Body of pancreas (tissue), 4 donors: ENCODE results near the gene KRTAP21-3. TPM values are rescaled to one million over a fixed set of nuclear protein-coding genes. Genes with fewer than 3 reads are reported as not detected.

Source experiments
- ATAC-seq: fragments of 150-250 bp; one replicate; pipeline ENCODE4 v1.9.1; 2016
- DNase-seq, 4 donors: peaks; one replicate each; pipeline ENCODE4 v3.0.0-alpha.2; 2019
- H3K27ac ChIP-seq, 4 donors: fragments of 200-600 bp; sonication (generic); 1 replicate in 3 of 4; 2 replicates in 1 of 4; pipeline versions ENCODE4 v1.5.1 to v1.6.1; 2016 to 2019; ENCODE audit warnings: mild to moderate bottlenecking in 1 of 4, mixed read lengths in 1 of 4, moderate library complexity in 1 of 4
- H3K27me3 ChIP-seq, 2 donors: fragments of 200-600 bp; sonication (generic); one replicate each; pipeline ENCODE4 v1.6.0; 2016; ENCODE audit warnings: mild to moderate bottlenecking in 1 of 2
- H3K36me3 ChIP-seq, 2 donors: fragments of 200-600 bp; sonication (generic); replicated peaks in 1 of 2; 2 replicates each; pipeline ENCODE4 v1.5.1; 2016; ENCODE audit warnings: low read depth in 2 of 2; ENCODE audit not compliant: insufficient read depth in 1 of 2
- H3K4me1 ChIP-seq: fragments of 200-600 bp; sonication (generic); one replicate; pipeline ENCODE4 v1.6.0; 2016
- H3K4me3 ChIP-seq, 2 donors: fragments of 200-600 bp; sonication (generic); 1 replicate in 1 of 2; 2 replicates in 1 of 2; pipeline ENCODE4 v1.5.1; 2016 to 2019
- H3K9me3 ChIP-seq, 3 donors: fragments of 200-600 bp; sonication (generic); 1 replicate in 2 of 3; 2 replicates in 1 of 3; pipeline ENCODE4 v1.5.1; 2016
- CTCF ChIP-seq, 7 experiments: fragments of 450-650 bp in 4 of 7; fragments of 200-600 bp in 3 of 7; sonication (generic) in 3 of 7; IDR thresholded peaks; one replicate each; pipeline ENCODE4 v1.5.1; 2016 to 2019; ENCODE audit warnings: antibody characterized with exemption in 7 of 7
- POLR2A ChIP-seq, 3 donors: fragments of 450-650 bp; IDR thresholded peaks; one replicate each; pipeline ENCODE4 v1.6.1; 2016; ENCODE audit warnings: antibody characterized with exemption in 3 of 3, mild to moderate bottlenecking in 2 of 3
- WGBS, 2 donors: methylation state at CpG; one replicate each; pipeline ENCODE4 v1.1.5; 2017; 5-methylcytosine and 5-hydroxymethylcytosine counted together
- intact Hi-C: fragments of 100-400 bp; cut with DNase I; formaldehyde crosslinking; loops from one replicate; pipeline ENCODE4 v1.15.1; 2023
- small RNA-seq: library from RNA; depleted of rRNA; stranded (forward); fragments of <200 nt; gene quantifications from one replicate; pipeline ENCODE3, GENCODE V24; 2016
- total RNA-seq, 2 donors: library from RNA; depleted of rRNA; stranded (reverse); fragments of >200 nt; gene quantifications; one replicate each; pipeline ENCODE4 v1.1.0, GENCODE V29; 2016

Gene KRTAP21-3
- total RNA-seq, 2 donors from 2014 or later: not detected

GRCh38 chr21:30674312-30674711, 44.3 kb downstream of the KRTAP21-3 start:
- no peak for DNase-seq
- TF ChIP-seq CTCF (IDR thresholded peaks at IDR 0.05) (no peak), POLR2A (IDR thresholded peaks at IDR 0.05) (no peak)
- H3K4me1 ChIP-seq: no peaks in the 10 kb centered on the region
- no peak for ATAC-seq
- no peak overlapping the region for H3K4me3 ChIP-seq
- intact Hi-C loops: no loop called here
- no peaks in the 10 kb centered on the region for H3K27me3 ChIP-seq
- no peaks in the 10 kb centered on the region for H3K36me3 ChIP-seq
- no peak overlapping the region for H3K27ac ChIP-seq
- H3K9me3 ChIP-seq: no peaks in the 10 kb centered on the region
- 65 to 74% methylated on average over 1 of the region's 1 CpG for WGBS, 2 donors

- WGBS, 2 donors: 65 to 68% methylated on average over 2 of the region's 2 CpGs
- Histone ChIP-seq H3K4me3 (no peak overlapping the region), H3K4me1 (no peaks in the 10 kb centered on the region), H3K27ac (no peak overlapping the region), H3K36me3 (no peaks in the 10 kb centered on the region), H3K9me3 (no peaks in the 10 kb centered on the region), H3K27me3 (no peaks in the 10 kb centered on the region)
- DNase-seq (no peak), ATAC-seq (no peak)
- TF ChIP-seq CTCF (IDR thresholded peaks at IDR 0.05) (no peak), POLR2A (IDR thresholded peaks at IDR 0.05) (no peak)
- intact Hi-C loops: no loop called here
Observed at GRCh38 chr21:30672985-30673650, 45.5 kb downstream of the KRTAP21-3 start.

GRCh38 chr21:30668776-30669175, 49.8 kb downstream of the KRTAP21-3 start:
- Histone ChIP-seq H3K4me1 (no peaks in the 10 kb centered on the region), H3K27ac (no peak overlapping the region), H3K36me3 (no peaks in the 10 kb centered on the region), H3K9me3 (no peaks in the 10 kb centered on the region), H3K4me3 (no peak overlapping the region), H3K27me3 (no peaks in the 10 kb centered on the region)
- ATAC-seq (no peak), DNase-seq (no peak)
- TF ChIP-seq POLR2A (IDR thresholded peaks at IDR 0.05) (no peak), CTCF (IDR thresholded peaks at IDR 0.05) (no peak)
- intact Hi-C loops: no loop called here
- WGBS, 2 donors: 75 to 83% methylated on average over 1 of the region's 1 CpG

Small RNA genes lying within 50 kb of the gene (small RNA-seq; reads per million reads assigned to genes)
- gene AP000244.1 (not detected), gene KRTAP21-3 (not detected)

Other genes with a start within 250 kb of the KRTAP21-3 start
- gene KRTAP19-1, start 238.4 kb downstream of the KRTAP21-3 start, total RNA-seq: not detected
- gene KRTAP19-2, start 231.3 kb downstream of the KRTAP21-3 start, total RNA-seq: not detected
- gene KRTAP19-3, start 226.8 kb downstream of the KRTAP21-3 start, total RNA-seq: not detected
- not detected for gene KRTAP19-4, start 221.6 kb downstream of the KRTAP21-3 start, total RNA-seq
- gene KRTAP19-5, start 216.6 kb downstream of the KRTAP21-3 start, total RNA-seq: not detected
- not detected for gene KRTAP19-6, start 176.9 kb downstream of the KRTAP21-3 start, total RNA-seq
- not detected for gene KRTAP19-7, start 157.5 kb downstream of the KRTAP21-3 start, total RNA-seq
- not detected for gene KRTAP22-2, start 128.4 kb downstream of the KRTAP21-3 start, total RNA-seq
- gene KRTAP6-3, start 126.3 kb downstream of the KRTAP21-3 start, total RNA-seq: not detected
- gene KRTAP6-2, start 119.9 kb downstream of the KRTAP21-3 start, total RNA-seq: not detected
- not detected for gene KRTAP22-1, start 117.7 kb downstream of the KRTAP21-3 start, total RNA-seq
- not detected for gene KRTAP6-1, start 104.8 kb downstream of the KRTAP21-3 start, total RNA-seq
- not detected for gene KRTAP20-1, start 102.4 kb downstream of the KRTAP21-3 start, total RNA-seq
- not detected for gene KRTAP20-4, start 98.2 kb downstream of the KRTAP21-3 start, total RNA-seq
- not detected for gene KRTAP20-2, start 83.6 kb downstream of the KRTAP21-3 start, total RNA-seq
- not detected for gene KRTAP20-3, start 75.9 kb downstream of the KRTAP21-3 start, total RNA-seq
- gene KRTAP21-2, start 28.5 kb upstream of the KRTAP21-3 start, total RNA-seq: not detected
- not detected for gene KRTAP21-1, start 36.7 kb upstream of the KRTAP21-3 start, total RNA-seq
- not detected for gene KRTAP8-1, start 94.5 kb upstream of the KRTAP21-3 start, total RNA-seq
- not detected for gene KRTAP7-1, start 111.0 kb upstream of the KRTAP21-3 start, total RNA-seq
- not detected for gene KRTAP11-1, start 162.8 kb upstream of the KRTAP21-3 start, total RNA-seq